Glomerular visceral epithelial cell (primary cell): ENCODE results near the gene SPTLC2.

ENCODE experiments used
- DNase-seq: peaks from one replicate; pipeline ENCODE4 v3.0.0-alpha.2; 2016; ENCODE audit errors: extremely low spot score

SPTLC2 gene

DNA sequence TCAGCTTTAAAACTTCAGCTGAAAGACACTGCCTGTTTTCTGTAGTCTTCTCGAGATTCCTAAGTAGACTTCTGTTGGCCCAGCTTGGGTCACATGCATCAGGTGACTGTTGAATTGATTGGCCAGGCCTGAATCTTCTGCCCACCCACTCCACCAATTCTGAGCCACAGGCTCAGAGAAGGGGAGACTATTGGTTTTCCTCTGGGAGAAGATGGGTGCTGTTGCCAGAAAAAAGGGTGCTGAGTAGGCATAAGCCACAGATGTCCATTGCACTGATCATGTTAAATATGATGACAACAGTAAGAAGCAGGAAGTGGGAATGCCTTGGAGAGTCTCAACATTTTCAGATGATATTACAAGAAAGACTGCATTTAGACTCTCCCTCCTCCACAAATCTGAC lies 6.8 kb upstream of the SPTLC2 start:
- DNase-seq: no peak

- DNase-seq: no peak
Measured at GRCh38 chr14:77622366-77622961, 6.0 kb upstream of the SPTLC2 start.

- DNase-seq: no peak
Measured at GRCh38 chr14:77620222-77620870, 3.9 kb upstream of the SPTLC2 start.

- no peak for DNase-seq
Measured at GRCh38 chr14:77618381-77618970, 2.0 kb upstream of the SPTLC2 start.

- DNase-seq: no peak
Measured at GRCh38 chr14:77616133-77616453, 344 bp downstream of the SPTLC2 start.

DNA sequence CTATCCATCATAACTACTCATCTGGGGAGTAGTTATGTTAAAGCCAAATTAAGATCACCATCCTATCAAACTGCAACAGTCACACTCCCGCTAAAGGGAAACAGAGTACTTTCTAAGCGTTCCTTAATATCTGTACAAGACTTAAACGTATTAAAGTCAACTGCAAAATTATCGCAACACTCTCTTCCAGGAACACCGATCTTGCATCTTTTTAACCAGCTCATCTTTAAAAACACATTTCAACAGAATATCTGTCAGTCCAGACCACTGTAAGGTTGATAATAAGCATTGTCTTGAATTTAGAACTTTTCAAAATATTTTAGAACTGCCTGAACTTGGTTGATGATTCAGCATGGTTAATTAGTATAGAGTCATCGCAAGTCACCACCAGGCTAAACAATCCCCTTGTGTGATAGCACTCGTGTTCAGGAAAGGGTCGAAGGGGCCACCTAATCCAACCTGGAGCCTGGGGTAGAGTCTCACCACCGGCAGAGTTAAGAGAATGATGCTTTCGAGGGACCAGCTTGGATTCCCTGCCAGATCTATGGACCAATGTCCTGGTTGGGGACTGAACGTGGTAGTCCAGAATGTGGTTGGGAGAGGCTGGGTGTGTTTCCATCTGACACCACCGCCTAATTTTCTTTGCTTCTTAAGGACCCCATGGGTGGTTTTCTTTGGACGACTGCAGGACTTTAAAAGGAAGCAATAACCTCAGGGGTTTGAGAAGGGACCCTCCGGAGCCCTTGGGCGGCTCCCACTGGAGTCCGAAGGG lies 890 bp downstream of the SPTLC2 start:
- DNase-seq: peak; percentile 27

- DNase-seq: no peak
Measured at GRCh38 chr14:77613201-77613600, 3.2 kb downstream of the SPTLC2 start.

GRCh38 chr14:77612011-77612620 lies 4.3 kb downstream of the SPTLC2 start:
- peak; percentile 36 for DNase-seq

DNA sequence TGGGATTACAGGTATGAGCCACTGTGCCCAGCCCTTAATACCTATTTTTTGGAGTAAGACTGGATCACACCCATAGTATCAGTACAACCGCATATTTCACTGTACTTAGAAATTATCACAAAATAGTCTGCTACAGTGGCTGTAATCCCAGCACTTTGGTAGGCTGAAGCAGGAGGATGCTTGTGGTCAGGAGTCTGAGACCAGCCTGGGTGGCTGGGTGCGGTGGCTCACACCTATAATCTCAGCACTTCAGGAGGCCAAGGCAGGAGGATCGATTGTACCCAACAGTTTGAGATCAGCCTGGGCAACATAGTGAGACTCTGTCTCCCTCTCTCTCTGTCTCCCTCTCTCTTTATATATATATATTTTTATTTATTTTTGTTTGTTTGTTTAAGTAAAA lies 5.9 kb downstream of the SPTLC2 start:
- no peak for DNase-seq

GRCh38 chr14:77609922-77610321 lies 6.5 kb downstream of the SPTLC2 start:
- DNase-seq: no peak

GRCh38 chr14:77607741-77608302 lies 8.6 kb downstream of the SPTLC2 start:
- DNase-seq: peak; percentile 9

GRCh38 chr14:77605392-77605972 lies 11.0 kb downstream of the SPTLC2 start:
- DNase-seq: no peak

- DNase-seq: peak; percentile 75
Measured at GRCh38 chr14:77603654-77604255, 12.7 kb downstream of the SPTLC2 start.

DNA sequence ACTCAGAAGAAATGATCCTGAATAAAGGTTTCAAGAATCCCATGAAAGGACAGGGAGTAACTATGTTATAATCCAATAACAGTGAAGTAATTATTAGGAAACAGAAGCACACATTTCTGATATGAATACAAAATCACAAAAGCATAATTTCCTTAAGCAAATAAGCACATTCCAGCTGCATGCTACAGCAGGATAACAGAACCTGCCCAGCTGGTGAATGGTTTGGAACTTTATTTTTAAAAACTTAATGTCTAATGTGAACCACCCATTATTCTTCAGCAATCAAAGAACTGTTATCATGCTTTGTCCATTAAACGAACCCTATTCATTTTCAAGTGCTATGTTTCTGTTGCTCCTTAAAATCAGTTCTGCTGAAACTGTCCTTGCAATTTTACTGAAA lies 13.4 kb downstream of the SPTLC2 start:
- no peak for DNase-seq

DNA sequence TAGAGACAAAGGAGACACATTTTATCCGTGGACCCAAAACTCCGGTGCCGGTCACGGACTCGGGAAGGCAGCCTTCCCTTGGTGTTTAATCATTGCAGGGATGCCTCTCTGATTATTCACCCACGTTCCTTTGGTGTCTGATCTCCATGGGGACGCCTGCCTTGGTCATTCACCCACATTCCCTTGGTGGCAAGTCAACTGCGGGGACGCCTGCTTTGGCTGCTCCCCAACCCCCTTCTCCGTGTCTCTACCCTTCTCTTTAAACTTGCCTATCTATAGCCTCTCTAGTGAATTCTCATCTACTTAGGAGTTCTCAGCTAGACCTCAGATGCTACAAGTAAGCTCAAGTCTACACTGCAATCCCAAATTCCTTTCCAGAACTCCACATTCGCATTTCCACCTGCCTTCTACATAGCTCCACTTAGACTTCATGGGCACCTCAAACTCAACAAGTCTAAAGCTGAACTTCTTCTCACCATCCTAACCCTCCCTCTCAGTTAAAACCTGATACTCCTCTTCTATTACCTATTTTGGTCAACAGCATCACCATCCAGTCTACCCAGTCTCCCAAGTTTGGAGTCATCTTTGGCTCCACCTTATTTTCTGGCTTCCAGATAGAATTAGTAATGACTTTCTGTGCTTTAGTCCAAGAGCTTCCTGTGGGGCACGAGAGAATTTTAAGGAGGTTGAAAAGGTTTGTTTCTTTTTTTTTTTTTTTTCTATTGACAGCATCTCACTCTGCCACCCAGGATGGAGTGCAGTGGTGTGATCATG lies 14.4 kb downstream of the SPTLC2 start:
- peak; percentile 68 for DNase-seq

- no peak for DNase-seq
Measured at GRCh38 chr14:77599889-77600288, 16.5 kb downstream of the SPTLC2 start.

GRCh38 chr14:77598366-77599070 lies 17.9 kb downstream of the SPTLC2 start:
- DNase-seq: peak; percentile 74

DNA sequence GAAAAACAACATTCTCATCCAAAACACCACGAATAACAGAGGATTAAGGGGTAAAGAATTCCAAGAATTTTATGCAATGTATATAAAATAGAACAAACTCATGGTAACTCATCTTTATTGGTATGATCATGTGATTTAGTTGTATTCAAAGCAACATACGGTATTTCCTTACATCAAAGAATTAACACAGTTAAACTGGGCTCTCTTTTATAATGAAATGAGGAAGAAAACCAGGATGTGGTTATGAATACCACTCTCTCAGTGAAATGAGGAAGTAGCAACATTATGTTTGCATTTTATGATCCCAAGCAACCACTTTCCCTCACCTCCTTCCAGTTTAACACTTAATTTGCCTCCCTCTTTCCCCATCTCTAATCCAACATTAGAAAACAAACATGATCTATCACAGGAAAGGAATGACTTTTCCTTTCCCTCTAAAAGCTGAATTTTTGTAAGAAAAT lies 22.9 kb downstream of the SPTLC2 start:
- peak; percentile 53 for DNase-seq

GRCh38 chr14:77590845-77591485 lies 25.5 kb downstream of the SPTLC2 start:
- DNase-seq: no peak
